Measurements from ENCODE around the gene B3GNT7.

The B3GNT7 gene

GRCh38 chr2:231379266-231380215 is 16.0 kb upstream of the B3GNT7 start:
- DNase-seq (ENCODE audit: low read depth): no peak
- no peak overlapping the region for H3K4me3 ChIP-seq (ENCODE audit: control insufficient read depth, low read depth, low read length)
- TF ChIP-seq CTCF (IDR thresholded peaks at IDR 0.05; ENCODE audit: control insufficient read depth, insufficient read depth, low read depth, low read length, missing control alignments): no peak

- no peak for TF ChIP-seq CTCF (IDR thresholded peaks at IDR 0.05; ENCODE audit: control insufficient read depth, insufficient read depth, low read depth, low read length, missing control alignments)
- no peak for DNase-seq (ENCODE audit: low read depth)
- no peak overlapping the region for H3K4me3 ChIP-seq (ENCODE audit: control insufficient read depth, low read depth, low read length)
These were observed 15.2 kb upstream of the B3GNT7 start for GRCh38 chr2:231380307-231380706.

- no peak for DNase-seq (ENCODE audit: low read depth)
- no peak for TF ChIP-seq CTCF (IDR thresholded peaks at IDR 0.05; ENCODE audit: control insufficient read depth, insufficient read depth, low read depth, low read length, missing control alignments)
- no peak overlapping the region for H3K4me3 ChIP-seq (ENCODE audit: control insufficient read depth, low read depth, low read length)
These were observed 14.3 kb upstream of the B3GNT7 start for GRCh38 chr2:231380991-231381847.

GRCh38 chr2:231382116-231382515 is 13.4 kb upstream of the B3GNT7 start:
- no peak overlapping the region for H3K4me3 ChIP-seq (ENCODE audit: control insufficient read depth, low read depth, low read length)
- TF ChIP-seq CTCF (IDR thresholded peaks at IDR 0.05; ENCODE audit: control insufficient read depth, insufficient read depth, low read depth, low read length, missing control alignments): no peak
- DNase-seq (ENCODE audit: low read depth): no peak

- H3K4me3 ChIP-seq (ENCODE audit: control insufficient read depth, low read depth, low read length): no peak overlapping the region
- TF ChIP-seq CTCF (IDR thresholded peaks at IDR 0.05; ENCODE audit: control insufficient read depth, insufficient read depth, low read depth, low read length, missing control alignments): no peak
- DNase-seq (ENCODE audit: low read depth): no peak
These were observed 11.9 kb upstream of the B3GNT7 start for GRCh38 chr2:231383416-231384108.

- TF ChIP-seq CTCF (IDR thresholded peaks at IDR 0.05; ENCODE audit: control insufficient read depth, insufficient read depth, low read depth, low read length, missing control alignments): no peak
- no peak overlapping the region for H3K4me3 ChIP-seq (ENCODE audit: control insufficient read depth, low read depth, low read length)
- no peak for DNase-seq (ENCODE audit: low read depth)
These were observed 11.4 kb upstream of the B3GNT7 start for GRCh38 chr2:231384109-231384435.

Data from AG09309 (cell line).